Breast epithelium (tissue), 4 donors: ENCODE results near the gene CUL4A. TPM values are rescaled to one million over a fixed set of nuclear protein-coding genes. Genes with fewer than 3 reads are reported as not detected.
"Not testable (repeated sequence)": the region's sequence is repeated elsewhere in the genome, so short reads cannot be mapped to it uniquely, and the experiment has no call there.

Experiments used
- DNase-seq, 2 donors: peaks; one replicate each; pipeline ENCODE4 v3.0.0-alpha.2; 2019; ENCODE audit warnings: low spot score in 2 of 2
- H3K27ac ChIP-seq, 2 donors: fragments of 200-600 bp; sonication (generic) in 1 of 2; one replicate each; pipeline ENCODE4 v1.5.1; 2016 to 2019; ENCODE audit warnings: mild to moderate bottlenecking in 1 of 2
- H3K27me3 ChIP-seq, 2 donors: fragments of 200-600 bp; sonication (generic) in 1 of 2; one replicate each; pipeline versions ENCODE4 v1.5.1 to v1.6.0; 2017 to 2019; ENCODE audit warnings: control low read depth in 1 of 2, mild to moderate bottlenecking in 1 of 2
- H3K36me3 ChIP-seq: fragments of 200-600 bp; one replicate; pipeline ENCODE4 v1.5.1; 2019
- H3K4me1 ChIP-seq, 2 donors: fragments of 200-600 bp; sonication (generic); one replicate each; pipeline ENCODE4 v1.5.1; 2016 to 2019; ENCODE audit warnings: control low read depth in 1 of 2
- H3K4me3 ChIP-seq, 3 donors: fragments of 200-600 bp; sonication (generic); 1 replicate in 2 of 3; 2 replicates in 1 of 3; pipeline ENCODE4 v1.5.1; 2016 to 2019; ENCODE audit warnings: mild to moderate bottlenecking in 3 of 3, moderate library complexity in 2 of 3
- H3K9me3 ChIP-seq, 2 donors: fragments of 200-600 bp; sonication (generic) in 1 of 2; one replicate each; pipeline ENCODE4 v1.5.1; 2016 to 2019; ENCODE audit warnings: control low read depth in 1 of 2
- CTCF ChIP-seq, 3 donors: fragments of 450-650 bp; IDR thresholded peaks; one replicate each; pipeline ENCODE4 v1.5.1; 2016 to 2017; ENCODE audit warnings: antibody characterized with exemption in 3 of 3, mild to moderate bottlenecking in 3 of 3, moderate library complexity in 3 of 3
- POLR2A ChIP-seq: fragments of 450-650 bp; IDR thresholded peaks from one replicate; pipeline ENCODE4 v1.6.1; 2016; ENCODE audit warnings: antibody characterized with exemption, mild to moderate bottlenecking, moderate library complexity
- POLR2AphosphoS5 ChIP-seq, 3 donors: sonication (generic); formaldehyde crosslinking; IDR thresholded peaks; one replicate each; pipeline ENCODE4 v1.6.1; 2017; ENCODE audit warnings: antibody characterized with exemption in 3 of 3
- intact Hi-C: fragments of 100-400 bp; cut with DNase I; formaldehyde crosslinking; loops from one replicate; pipeline ENCODE4 v1.15.1; 2023; ENCODE audit warnings: low total_unique reads
- total RNA-seq, 3 donors: library from RNA; depleted of rRNA; stranded (reverse); fragments of >200 nt; gene quantifications; one replicate each; pipeline ENCODE4 v1.1.0, GENCODE V29; 2016

Gene CUL4A
- total RNA-seq, 3 donors from 2014 or later = 108 to 145 (median 142) TPM

DNA sequence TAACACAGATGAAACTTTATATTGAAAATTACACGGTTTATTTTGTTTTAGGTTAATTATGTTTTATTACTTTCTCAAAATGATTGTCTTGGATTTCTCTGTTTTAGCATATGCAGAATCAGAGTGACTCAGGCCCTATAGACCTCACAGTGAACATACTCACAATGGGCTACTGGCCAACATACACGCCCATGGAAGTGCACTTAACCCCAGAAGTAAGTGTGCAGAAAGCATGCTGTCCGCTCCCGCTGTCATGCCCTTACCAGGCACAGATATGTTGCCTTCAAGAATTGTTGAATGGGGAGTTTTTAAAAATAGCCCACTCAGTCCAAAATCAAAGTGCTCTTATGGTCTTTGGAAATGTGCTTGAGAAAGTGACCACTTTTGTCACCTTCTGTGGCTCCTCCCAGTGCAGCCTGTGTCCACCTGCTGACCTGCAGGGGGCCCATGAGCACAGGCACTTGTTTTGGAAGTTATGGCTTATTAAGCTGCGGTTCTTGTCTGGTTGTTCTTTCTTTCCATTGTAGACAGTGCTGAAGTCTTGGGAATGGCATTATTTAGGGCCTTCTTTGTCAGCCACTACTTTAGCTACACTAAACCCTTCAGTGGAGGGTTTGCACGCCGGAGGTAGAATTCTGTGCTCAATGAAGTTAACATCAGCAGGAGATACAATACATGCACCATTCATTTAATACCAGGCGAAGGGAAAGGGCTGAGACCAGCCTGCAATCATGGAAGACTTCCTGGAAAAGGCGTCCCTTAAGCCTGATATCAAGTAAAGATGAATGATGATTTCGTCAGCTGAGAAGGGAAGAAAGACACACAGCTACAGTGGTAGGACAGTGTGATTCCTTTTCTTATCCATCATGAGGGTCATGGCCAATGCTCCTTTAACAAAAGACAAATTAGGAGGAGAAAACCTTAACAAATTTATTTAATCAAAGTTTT is 36.7 kb downstream of the CUL4A start:
- Histone ChIP-seq H3K4me1 (no peaks in the 10 kb centered on the region), H3K4me3 (no peak overlapping the region), H3K9me3 (no peaks in the 10 kb centered on the region), H3K27me3 (no peaks in the 10 kb centered on the region), H3K27ac (no peak overlapping the region), H3K36me3 (peaks cover 14% of the 10 kb centered on the region)
- intact Hi-C loops = no loop called here
- DNase-seq = no peak
- TF ChIP-seq POLR2AphosphoS5 (IDR thresholded peaks at IDR 0.05) (no peak), CTCF (IDR thresholded peaks at IDR 0.05) (peak in 1 of 3 donors; percentile 15), POLR2A (no peak)

- Histone ChIP-seq H3K4me3 (no peak overlapping the region), H3K9me3 (no peaks in the 10 kb centered on the region), H3K27me3 (no peaks in the 10 kb centered on the region), H3K27ac (no peak overlapping the region), H3K36me3 (no peaks in the 10 kb centered on the region), H3K4me1 (no peaks in the 10 kb centered on the region)
- intact Hi-C loops = no loop called here
- TF ChIP-seq CTCF (IDR thresholded peaks at IDR 0.05) (no peak), POLR2A (no peak), POLR2AphosphoS5 (IDR thresholded peaks at IDR 0.05) (no peak)
- DNase-seq = no peak
Measured at GRCh38 chr13:113252516-113253095, 43.2 kb downstream of the CUL4A start.

- intact Hi-C loops, H3K36me3 ChIP-seq, H3K4me1 ChIP-seq, DNase-seq, H3K4me3 ChIP-seq, H3K27me3 ChIP-seq, H3K9me3 ChIP-seq, H3K27ac ChIP-seq: not testable (repeated sequence)
Measured at GRCh38 chr13:113257908-113258307, 48.5 kb downstream of the CUL4A start.

DNA sequence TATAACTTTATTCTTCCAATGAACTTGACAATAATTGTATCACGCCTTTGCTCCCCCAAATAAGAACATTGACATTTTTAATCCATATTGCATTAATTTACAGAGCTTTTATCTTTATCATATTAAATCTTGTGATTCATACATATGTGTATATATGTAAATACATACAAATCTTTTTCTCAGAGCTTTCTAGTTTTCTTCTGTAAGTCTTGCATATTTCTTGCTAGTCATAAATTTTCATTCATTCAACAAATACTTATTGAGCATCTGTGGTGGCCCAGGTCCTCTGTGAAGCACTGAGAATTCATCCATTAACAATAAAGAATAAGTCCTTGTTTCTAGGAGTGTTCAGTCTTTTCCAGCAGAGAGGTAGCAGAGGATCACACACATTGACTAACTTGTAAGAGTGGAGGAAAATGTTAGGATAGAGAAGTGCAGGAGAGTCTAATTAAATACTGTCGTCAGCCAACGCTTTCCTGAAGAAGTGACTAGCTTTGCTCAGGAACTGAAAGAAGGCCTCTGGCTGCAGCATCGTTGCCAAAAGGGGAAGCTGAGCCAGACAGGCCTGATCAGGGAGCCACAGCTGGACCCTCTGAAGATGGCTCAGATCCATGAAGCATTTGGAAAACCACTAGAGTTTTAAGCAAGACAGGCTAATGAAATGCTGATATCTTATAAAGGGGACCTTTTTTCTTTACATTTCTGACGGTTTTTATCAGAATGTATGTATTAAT is 49.1 kb downstream of the CUL4A start:
- Histone ChIP-seq H3K36me3 (no peaks in the 10 kb centered on the region), H3K4me1 (no peaks in the 10 kb centered on the region), H3K27ac (no peak overlapping the region), H3K27me3 (no peaks in the 10 kb centered on the region), H3K4me3 (no peak overlapping the region), H3K9me3 (no peaks in the 10 kb centered on the region)
- no peak for DNase-seq
- intact Hi-C loops = no loop called here
- TF ChIP-seq POLR2AphosphoS5 (IDR thresholded peaks at IDR 0.05) (no peak), POLR2A (no peak), CTCF (IDR thresholded peaks at IDR 0.05) (no peak)

DNA sequence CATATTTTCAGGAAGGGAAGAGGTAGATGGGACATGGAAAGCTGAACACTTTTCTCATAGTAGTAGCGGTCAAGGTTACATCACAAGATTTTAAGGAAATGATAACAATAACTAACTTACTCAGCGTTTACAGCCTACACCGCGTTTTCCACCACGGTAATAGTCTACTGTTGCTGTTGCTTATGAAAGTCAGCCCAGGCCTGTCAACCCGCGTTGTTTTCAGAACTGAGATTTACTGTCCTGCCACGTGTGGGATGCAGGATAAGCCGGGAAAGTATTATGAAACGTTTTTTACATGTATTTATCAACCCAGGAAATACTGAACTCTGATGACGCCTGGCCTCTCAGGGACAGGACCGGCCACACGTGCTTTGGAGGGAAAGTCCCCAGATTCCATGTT is 51.6 kb downstream of the CUL4A start:
- no peak overlapping the region for H3K27ac ChIP-seq
- no peaks in the 10 kb centered on the region for H3K9me3 ChIP-seq
- DNase-seq = no peak
- H3K4me1 ChIP-seq = no peaks in the 10 kb centered on the region
- H3K36me3 ChIP-seq = no peaks in the 10 kb centered on the region
- no peaks in the 10 kb centered on the region for H3K27me3 ChIP-seq
- no peak overlapping the region for H3K4me3 ChIP-seq
- intact Hi-C loops = no loop called here
- TF ChIP-seq POLR2AphosphoS5 (IDR thresholded peaks at IDR 0.05) (no peak), POLR2A (no peak), CTCF (IDR thresholded peaks at IDR 0.05) (no peak)

- H3K4me3 ChIP-seq, H3K4me1 ChIP-seq, H3K27ac ChIP-seq, H3K27me3 ChIP-seq, intact Hi-C loops, H3K36me3 ChIP-seq, H3K9me3 ChIP-seq, DNase-seq: not testable (repeated sequence)
Measured at GRCh38 chr13:113263016-113263415, 53.6 kb downstream of the CUL4A start.
